ENCODE results near the gene CDC42SE2.
"Not testable (repeated sequence)": the region's sequence is repeated elsewhere in the genome, so short reads cannot be mapped to it uniquely, and the experiment has no call there.

The CDC42SE2 gene

DNA sequence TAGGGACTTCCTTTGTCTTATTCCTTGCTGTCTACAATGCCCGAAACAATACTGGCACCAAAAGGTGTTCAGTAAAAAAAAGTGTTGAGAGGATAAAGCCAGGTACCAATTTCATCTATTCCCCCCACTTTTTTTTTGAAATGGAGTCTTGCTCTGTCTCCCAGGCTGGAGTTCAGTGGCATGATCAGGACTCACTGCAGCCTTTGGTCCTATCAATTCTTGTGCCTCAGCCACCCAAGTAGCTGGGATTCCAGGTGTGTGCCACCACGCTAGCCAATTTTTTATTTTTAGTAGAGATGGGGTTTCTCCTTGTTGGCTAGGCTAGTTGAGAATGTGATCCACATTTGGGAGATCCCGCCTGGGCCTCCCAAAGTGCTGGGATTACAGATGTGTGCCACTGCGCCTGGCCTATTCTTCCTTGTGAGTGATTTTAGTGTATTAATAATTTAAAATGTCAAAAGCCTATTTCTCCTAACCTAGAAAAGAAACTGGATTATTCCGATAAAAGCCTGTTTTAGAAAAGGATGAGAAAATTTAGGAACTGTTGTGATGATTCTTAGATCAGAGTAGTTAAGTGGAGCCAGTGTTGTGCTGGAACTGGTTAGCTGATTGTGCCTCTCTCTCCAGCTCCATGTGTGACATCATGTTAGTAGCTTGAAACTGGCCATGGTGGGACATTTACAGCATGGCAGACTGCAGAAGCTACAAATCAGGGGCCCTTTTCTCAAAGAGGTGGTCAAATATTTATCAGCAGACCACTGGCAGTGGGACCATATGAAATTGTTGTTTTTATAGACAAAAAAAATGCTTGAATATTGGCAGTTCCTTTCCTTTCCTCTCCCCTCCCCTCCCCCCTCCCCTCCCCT lies 14.3 kb downstream of the CDC42SE2 start:
- no peak for DNase-seq (ENCODE audit: low read depth)

DNA sequence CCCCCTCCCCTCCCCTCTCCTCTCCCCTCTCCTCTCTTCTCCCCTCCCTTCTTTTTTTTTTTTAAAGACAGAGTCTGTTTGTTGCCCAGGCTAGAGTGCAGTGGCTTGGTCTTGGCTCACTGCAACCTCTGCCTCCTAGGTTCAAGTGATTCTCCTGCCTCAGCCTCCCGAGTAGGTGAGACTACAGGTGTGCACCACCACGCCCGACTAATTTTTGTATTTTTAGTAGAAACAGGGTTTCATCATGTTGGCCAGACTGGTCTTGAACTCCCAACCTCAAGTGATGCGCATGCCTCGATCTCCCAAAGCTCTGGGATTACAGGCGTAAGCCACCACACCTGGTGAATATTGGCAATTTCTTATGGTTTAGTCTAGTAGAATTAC lies 14.9 kb downstream of the CDC42SE2 start:
- DNase-seq (ENCODE audit: low read depth), result not testable (repeated sequence)

DNA sequence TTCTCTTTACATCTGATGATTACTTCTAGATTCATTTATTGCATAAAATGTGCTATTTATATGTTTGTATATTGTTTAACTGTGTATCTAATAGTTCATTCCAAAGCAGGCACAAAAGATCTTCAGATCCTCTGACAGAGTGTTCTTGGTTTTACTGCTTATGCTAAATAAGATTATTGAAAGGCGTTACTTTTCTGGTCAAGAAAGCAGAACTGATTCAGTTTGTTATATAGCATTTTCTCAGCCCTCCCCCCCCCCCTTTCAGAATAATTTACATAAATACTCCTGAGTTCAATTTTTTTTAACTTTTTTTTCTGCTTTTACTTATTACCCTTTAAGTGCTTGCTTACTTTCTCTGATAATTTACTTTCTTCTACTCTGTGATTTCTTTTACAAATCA lies 15.4 kb downstream of the CDC42SE2 start:
- no peak for DNase-seq (ENCODE audit: low read depth)

DNA sequence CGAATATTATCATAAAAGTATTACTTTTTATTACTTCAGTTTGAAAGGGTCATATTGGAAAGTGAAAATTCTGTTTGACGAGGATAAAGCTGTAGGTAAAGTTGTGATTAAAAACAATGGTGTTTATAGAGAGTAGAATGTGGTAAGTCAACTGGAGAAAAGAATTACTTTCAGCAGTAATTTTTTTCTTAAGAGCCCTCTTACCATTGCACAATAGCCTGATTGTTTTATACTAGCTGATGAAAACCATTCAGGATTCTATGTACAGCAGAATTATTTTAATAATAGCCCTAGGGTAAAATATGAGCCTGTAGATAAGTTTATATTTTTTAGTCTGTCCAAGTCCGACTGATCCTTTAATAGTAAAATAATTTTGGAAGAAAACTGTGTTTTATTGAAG lies 16.6 kb downstream of the CDC42SE2 start:
- DNase-seq (ENCODE audit: low read depth), result no peak

DNA sequence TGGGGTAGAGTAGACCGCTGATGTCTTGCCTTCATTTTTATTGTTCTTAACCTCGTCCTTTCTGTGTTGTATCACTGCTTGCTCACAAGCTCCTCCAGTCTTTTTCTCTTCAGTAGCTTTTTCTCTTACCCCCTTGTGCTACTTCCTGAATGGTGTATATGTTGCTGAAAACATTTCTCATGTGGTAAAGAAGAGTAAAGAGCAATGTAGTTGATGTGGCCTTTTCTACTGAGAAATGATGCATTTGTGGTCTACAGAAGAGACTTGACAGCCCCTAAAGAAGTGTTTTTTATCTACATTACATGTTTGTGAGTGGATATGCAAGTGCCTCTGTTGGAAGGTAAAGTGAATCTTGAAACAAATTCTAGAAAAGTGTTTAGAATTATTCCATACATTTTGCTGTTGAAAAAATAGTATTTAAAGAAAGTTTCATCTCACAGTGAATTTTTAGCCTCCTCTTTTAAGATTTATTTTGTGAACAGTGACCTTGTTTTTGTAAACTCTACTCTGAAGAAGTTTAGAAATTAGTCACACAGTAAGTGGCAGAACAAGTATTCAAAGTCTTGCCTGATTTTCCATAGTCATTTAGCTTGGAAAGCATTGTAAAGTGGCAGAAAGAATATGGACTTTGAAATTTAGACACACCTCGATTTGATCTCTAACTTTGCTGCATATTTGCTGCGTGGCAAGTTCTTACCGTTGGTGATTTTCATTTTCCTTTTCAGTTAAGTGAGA lies 17.4 kb downstream of the CDC42SE2 start:
- no peak for DNase-seq (ENCODE audit: low read depth)

DNA sequence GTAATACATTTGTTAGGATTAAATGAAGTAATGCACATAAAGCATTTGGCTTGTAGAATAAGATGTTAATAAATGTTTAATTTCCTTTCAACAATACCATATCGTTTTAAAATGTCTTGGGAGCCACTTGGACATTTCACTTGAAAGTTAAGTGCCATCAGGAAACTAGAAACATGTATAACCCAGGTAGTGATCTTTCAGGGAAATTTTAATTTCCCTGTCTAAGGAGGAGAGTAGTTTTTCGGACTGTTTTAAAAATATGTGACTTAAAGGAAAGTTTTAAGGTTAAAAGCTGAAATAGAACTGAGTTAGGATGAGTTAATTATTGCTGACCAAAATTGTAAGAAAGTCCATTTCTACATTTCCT lies 18.0 kb downstream of the CDC42SE2 start:
- no peak for DNase-seq (ENCODE audit: low read depth)

DNA sequence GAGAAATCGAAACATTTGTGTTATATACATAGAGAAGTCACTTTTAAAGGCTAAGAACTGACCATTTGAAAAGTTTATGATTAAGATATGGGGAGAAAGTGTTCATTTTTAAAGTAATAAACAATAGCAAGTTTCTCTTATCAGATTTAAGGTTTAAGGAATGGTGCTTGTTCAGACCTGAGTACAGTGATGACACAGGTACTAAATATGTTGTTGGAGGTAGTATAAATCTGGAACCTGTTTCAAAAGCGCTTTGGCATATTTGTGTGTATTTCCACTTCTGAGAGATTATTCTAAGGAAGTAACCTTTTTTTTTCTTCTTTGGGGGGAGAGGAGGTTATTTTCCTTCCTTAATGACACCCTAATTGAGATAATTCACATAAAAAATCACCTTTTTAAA lies 18.4 kb downstream of the CDC42SE2 start:
- DNase-seq (ENCODE audit: low read depth), result no peak

DNA sequence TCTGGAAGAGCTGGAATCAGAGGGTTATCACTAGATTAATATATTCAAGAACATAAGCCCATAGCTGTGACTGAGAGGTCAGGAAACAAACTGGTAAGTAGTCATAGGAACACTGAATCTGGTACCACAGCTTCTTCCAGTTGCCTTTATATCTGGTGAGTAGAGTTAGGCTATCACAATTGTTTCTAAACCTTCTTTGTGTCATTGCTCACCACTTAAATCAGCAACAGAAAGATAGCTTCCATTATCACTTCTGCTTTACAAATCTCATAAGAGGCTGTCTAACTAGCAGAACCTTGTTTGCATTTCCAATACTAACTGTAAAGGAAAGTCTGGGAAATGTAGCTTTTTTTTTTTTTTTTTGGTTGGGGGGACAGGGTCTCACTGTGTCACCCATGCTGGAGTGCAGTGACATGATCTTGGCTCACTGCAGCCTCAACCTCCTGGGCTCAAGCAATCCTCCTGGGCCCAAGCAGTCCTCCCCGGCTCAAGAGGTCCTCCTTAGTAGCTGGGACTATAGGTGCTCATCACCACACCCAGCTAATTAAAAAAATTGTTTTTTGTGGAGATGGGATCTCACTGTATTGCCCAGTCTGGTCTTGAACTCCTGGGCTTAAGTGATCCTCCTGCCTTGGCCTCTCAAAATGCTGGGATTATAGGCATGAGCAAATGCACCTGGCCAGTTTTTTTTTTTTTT lies 22.0 kb downstream of the CDC42SE2 start:
- no peak for DNase-seq (ENCODE audit: low read depth)

DNA sequence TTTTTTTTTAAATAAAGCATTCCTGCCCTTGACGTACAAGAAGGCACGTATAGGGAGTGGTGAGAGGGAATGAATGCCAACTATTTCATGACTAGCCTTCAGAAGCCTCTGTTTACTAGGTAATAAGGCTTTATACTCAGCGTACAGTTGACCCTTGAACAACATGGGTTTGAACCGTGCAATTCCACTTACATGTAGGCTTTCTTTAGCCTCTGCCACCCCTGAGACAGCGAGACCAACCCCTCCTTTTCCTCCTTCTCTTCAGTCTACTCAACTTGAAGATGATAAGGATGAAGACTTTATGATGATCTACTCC lies 22.5 kb downstream of the CDC42SE2 start:
- DNase-seq (ENCODE audit: low read depth), result no peak

DNA sequence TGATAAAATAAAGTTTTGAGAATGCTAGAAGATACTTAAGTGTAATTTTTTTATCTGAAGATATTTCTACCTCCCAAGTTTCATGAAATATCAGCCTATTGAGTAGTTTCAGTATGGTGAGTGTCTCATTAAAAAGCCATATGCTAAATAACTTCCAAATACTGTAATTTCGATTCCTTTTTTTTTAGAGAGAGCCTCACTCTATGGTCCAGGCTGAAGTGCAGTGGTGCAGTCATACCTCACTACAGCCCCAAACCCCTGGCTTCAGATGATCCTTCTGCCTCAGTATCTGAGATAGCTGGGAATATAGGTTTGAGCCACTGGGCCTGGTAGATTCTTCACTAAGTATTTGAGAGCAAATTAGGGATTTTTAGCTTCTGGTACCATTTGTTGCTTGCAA lies 24.5 kb downstream of the CDC42SE2 start:
- no peak for DNase-seq (ENCODE audit: low read depth)

DNA sequence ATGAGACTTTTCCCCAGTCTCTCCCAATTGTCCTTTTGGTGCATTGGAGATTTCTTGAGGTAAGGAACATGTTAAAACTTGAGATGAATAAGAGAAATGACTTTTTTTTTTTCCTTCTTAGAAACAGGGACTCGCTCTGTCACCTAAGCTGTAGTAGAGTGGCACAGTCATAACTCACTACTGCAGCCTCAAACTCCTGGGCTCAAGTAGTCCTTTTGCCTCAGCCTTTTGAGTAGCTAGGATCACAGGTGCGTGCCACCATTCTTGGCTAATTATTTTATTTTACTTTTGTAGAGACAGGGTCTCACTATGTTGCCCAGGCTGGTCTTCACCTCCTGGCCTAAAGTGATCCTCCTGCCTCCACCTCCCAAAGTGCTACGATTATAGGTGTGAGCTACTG lies 25.9 kb downstream of the CDC42SE2 start:
- DNase-seq (ENCODE audit: low read depth), result no peak

DNA sequence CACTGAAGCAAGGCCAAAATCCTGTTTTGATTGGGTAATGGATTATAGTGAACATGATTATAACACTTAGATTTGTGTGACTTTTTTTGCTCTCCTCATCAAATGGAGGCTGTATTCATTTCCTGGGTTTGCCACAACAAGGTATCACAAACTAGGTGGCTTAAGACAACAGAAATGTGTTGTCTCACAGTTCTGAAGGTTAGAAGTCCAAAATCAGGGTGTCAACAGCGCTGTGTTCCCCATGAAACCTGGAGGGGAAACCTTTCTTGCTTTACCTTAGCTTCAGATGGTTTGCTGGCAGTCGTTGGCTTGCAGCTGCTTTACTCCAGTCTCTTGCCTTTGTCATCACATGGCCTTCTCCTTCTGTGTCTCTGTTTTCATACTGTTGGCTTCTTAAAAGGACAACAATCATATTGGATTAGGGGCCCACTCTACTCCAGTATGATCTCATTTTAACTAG lies 32.4 kb downstream of the CDC42SE2 start:
- DNase-seq (ENCODE audit: low read depth), result no peak

DNA sequence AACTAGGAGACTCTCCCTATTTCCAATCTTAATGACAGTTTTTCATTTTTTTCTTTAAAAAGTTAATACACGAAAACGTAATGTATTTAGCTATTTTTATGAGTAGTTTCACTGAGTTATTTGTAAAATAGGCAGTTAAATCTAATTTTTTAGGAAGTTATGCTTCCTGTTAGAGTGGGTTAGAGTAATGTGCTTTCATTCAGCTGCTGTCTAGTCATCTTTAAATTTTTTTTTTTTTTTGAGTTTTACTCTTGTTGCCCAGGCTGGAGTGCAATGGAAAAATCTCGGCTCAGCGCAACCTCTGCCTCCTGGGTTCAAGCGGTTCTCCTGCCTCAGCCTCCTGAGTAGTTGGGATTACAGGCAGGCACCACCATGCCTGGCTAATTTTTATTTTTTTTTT lies 34.0 kb downstream of the CDC42SE2 start:
- no peak for DNase-seq (ENCODE audit: low read depth)

DNA sequence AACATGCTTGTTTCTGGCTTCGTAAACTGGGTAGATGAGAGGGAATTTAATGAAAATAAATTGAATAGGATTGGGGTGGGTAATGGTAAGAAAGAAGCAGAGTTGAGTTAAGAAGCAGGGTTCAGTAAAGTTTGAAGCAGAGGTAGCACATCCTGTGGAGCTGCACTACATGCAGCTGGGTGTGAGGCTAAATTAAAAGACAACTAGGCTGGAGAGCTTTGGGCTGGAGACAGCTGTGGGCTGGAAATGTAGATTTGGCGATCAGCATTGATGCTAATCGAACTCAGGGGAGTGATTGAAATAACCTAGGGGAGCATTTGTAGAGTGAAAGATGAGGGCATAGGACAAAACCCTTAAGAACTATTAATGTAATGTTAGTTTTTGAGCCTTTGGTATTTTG lies 35.6 kb downstream of the CDC42SE2 start:
- no peak for DNase-seq (ENCODE audit: low read depth)

DNA sequence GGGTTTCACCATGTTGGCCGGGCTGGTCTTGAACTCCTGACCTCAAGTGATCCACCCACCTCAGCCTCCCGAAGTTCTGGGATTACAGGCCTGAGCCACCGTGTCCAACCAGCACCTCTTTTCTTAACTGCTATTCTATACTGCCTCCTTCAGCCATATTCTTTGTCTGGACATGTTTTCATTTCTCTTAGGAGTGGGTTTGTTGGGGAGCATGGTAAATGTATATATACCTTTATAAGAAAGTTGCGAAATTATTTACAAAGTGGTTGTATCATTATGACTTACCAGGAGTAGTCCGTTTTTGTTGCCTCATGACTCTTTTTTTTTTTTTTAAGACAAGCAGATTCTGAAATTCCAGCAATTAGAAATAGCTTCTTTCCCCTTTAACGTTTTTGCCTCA lies 38.7 kb downstream of the CDC42SE2 start:
- DNase-seq (ENCODE audit: low read depth), result no peak

DNA sequence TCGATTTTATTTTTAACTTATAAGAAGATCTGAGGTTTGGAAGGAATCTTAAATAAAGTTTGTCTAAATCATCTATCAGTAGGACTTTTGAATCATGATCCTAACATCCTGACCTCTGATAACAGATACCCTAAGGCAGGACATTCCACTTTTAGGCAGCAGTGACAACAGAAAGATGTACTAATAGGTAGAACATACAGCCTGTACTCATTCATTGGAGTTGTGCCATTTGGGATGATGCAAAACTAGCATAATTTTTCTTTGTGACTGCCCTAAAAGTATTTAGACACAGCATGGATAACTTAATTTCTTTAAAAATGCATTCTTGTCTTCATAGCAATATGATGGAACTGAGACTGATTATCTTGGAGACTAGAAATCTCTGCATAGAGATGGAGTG lies 39.7 kb downstream of the CDC42SE2 start:
- peak; percentile 51 for DNase-seq (ENCODE audit: low read depth)

DNA sequence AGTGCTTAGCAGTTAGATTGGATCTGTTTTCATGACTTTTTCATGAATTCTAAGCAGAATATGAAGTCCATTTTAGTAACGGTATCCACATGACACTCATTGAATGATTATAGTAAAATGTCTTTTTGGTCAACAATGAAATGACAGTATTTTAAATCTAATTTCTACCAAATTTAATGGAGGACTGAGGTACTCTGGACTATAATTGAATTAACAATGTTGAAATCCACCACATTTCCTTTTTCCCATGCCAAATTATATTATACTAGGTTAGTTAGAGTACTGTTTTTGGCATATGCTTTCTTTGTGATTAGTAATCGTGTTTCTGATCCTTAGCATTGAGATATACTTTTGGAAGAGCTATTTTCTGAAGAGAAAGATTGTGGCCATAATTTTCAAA lies 40.6 kb downstream of the CDC42SE2 start:
- no peak for DNase-seq (ENCODE audit: low read depth)

DNA sequence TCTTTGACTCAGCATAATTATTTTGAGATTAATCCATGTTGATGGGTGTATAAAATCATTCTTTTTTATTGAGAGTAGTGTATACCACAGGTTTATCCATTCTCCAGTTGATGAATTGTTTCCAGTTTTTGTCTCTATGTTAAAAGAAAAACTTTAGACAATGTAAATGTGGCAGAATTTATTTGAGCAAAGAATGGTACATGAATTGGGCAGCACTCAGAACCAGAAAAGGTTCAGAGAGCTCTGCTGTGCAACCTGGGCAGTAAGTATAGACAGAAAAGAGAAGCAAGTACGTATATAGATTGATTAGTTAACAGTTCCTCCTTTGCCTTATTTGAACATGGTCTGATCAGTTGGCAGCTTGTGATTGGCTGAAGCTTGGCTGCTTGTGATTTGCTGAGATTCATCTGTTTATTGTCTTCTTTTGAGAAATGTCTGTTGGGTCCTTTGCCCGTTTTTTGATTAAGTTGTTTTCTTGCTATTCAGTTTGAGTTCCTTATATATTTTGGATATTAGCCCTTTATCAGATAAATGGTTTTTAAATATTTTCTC lies 41.4 kb downstream of the CDC42SE2 start:
- DNase-seq (ENCODE audit: low read depth), result no peak

DNA sequence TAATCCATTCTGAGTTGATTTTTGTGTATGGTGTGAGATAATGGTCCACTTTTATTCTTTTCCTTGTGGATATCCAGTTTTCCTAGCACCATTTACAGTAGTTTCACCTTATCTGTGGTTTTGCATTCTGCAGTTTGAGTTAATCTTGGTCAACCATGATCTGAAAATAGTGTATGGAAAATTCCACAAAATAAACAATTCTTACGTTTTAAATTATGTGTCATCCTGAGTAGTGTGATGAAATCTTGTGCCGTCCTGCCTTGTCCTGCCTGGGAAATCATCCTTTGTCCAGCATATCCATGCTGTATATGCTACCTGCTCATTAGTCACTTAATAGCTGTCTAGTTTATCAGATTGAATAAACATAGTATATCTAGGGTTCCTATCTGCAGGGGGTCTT lies 42.1 kb downstream of the CDC42SE2 start:
- no peak for DNase-seq (ENCODE audit: low read depth)

DNA sequence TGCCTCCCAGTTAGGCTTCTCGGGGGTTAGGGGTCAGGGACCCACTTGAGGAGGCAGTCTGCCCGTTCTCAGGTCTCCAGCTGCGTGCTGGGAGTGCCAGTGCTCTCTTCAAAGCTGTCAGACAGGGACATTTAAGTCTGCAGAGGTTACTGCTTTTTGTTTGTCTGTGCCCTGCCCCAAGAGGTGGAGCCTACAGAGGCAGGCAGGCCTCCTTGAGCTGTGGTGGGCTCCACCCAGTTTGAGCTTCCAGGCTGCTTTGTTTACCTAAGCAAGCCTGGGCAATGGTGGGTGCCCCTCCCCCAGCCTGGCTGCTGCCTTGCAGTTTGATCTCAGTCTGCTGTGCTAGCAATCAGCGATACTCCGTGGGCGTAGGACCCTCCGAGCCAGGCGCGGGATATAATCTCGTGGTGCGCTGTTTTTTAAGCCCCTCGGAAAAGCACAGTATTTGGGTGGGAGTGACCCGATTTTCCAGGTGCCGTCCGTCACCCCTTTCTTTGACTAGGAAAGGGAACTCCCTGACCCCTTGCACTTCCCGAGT lies 48.5 kb downstream of the CDC42SE2 start:
- not testable (repeated sequence) for DNase-seq (ENCODE audit: low read depth)

DNA sequence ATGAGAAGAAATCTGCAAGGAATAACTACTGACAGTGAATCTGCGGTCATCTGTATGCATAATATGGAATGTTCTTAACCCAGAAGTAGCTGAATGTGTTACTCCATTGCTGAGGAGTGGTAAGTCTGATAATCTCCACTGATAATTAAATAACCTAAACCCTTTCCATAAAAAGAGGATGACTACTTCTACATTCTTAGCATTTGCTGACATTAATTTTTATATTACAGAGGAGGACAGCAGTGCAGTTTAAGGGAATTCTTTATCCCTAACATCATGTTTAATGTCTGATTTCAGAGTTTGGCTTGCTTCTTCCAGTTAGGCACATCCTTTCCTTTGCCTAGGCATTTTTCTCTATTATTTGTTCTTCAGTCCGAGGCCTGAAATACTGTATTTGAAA lies 52.2 kb downstream of the CDC42SE2 start:
- no peak for DNase-seq (ENCODE audit: low read depth)

DNA sequence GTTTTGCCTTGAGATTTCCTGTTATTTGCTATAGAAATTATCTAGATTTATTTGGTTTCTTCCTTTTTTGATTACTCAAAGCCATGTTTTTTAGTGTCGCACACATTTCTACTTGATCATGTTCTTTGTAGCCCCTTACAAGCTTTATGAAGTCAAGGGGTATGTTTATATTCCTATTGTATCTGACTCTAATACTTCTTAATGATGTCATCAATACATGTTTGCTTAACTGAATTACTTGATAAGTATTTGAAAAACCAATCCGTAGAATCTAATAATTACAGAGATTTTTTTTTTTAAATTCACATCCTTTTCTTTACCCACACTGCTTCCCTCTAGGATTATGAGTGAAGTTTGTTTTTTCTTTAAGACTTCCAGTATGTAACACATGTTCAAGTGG lies 53.0 kb downstream of the CDC42SE2 start:
- DNase-seq (ENCODE audit: low read depth), result no peak

DNA sequence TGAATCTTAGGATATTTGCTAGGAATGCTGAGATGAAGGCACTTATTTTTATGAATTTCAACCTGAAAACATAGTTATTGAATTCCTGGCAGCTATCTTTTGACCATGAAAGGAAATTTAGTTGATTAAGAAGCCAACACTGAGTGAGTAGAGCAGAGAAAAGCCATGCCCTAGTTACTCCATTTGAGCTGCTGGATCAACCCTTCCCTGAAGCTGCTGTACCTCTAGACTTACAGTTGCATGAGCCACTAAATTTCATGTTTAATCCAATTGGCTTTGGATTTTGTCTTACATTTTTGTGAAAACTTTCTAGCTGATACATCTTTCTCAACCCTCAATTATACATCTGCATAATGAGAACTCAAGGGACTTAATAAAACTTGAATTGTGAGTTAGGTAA lies 54.6 kb downstream of the CDC42SE2 start:
- no peak for DNase-seq (ENCODE audit: low read depth)

Measured in stromal cell of bone marrow (primary cell).